H9 (cell line): Measurements from ENCODE around the gene TCERG1L. TPM values are rescaled to one million over a fixed set of nuclear protein-coding genes. Genes with fewer than 3 reads are reported as not detected.

ENCODE experiments used
- DNase-seq: peaks from one replicate; pipeline ENCODE4 v3.0.0-alpha.2; 2017
- H2AFZ ChIP-seq: one replicate; pipeline ENCODE4 v1.6.1; 2013; ENCODE audit warnings: mild to moderate bottlenecking, low read length, control low read depth, moderate library complexity
- H2AK5ac ChIP-seq: 2 replicates; pipeline ENCODE4 v1.6.1; 2013; ENCODE audit warnings: low read length, control low read depth, mixed read lengths; ENCODE audit not compliant: insufficient read length
- H2BK120ac ChIP-seq: one replicate; pipeline ENCODE4 v1.6.1; 2013; ENCODE audit warnings: low read depth, mild to moderate bottlenecking, low read length, control low read depth, inconsistent platforms; ENCODE audit not compliant: poor library complexity, severe bottlenecking
- H2BK12ac ChIP-seq: 2 replicates; pipeline ENCODE4 v1.6.1; 2013; ENCODE audit warnings: low read length, control low read depth, mixed read lengths, low read depth; ENCODE audit not compliant: insufficient read length
- H2BK15ac ChIP-seq: 2 replicates; pipeline ENCODE4 v1.6.1; 2013; ENCODE audit warnings: low read depth, low read length, control low read depth
- H2BK20ac ChIP-seq: one replicate; pipeline ENCODE4 v1.6.1; 2013; ENCODE audit warnings: low read depth, mild to moderate bottlenecking, low read length, control low read depth, inconsistent platforms; ENCODE audit not compliant: poor library complexity, severe bottlenecking
- H2BK5ac ChIP-seq: 2 replicates; pipeline ENCODE4 v1.6.1; 2013; ENCODE audit warnings: low read length, control low read depth, mixed read lengths; ENCODE audit not compliant: insufficient read length
- H3K14ac ChIP-seq: 2 replicates; pipeline ENCODE4 v1.6.1; 2013; ENCODE audit warnings: low read length, control low read depth; ENCODE audit not compliant: insufficient read depth
- H3K18ac ChIP-seq: 2 replicates; pipeline ENCODE4 v1.6.1; 2013; ENCODE audit warnings: low read depth, mild to moderate bottlenecking, mixed read lengths, low read length, control low read depth; ENCODE audit not compliant: insufficient read length
- H3K23ac ChIP-seq: 2 replicates; pipeline ENCODE4 v1.6.1; 2013; ENCODE audit warnings: low read length, control low read depth, mixed read lengths, low read depth; ENCODE audit not compliant: insufficient read length
- H3K23me2 ChIP-seq: 2 replicates; pipeline ENCODE4 v1.6.1; 2013; ENCODE audit warnings: low read depth, mild to moderate bottlenecking, mixed read lengths, low read length, control low read depth; ENCODE audit not compliant: insufficient read length, poor library complexity, severe bottlenecking
- H3K27ac ChIP-seq: 2 replicates; pipeline ENCODE4 v1.5.1; 2013; ENCODE audit warnings: low read length, control low read depth, mixed read lengths, low read depth; ENCODE audit not compliant: insufficient read length
- H3K27me3 ChIP-seq: 2 replicates; pipeline ENCODE4 v1.6.1; 2013; ENCODE audit warnings: low read length, control low read depth, inconsistent platforms; ENCODE audit not compliant: insufficient read depth
- H3K4ac ChIP-seq: 2 replicates; pipeline ENCODE4 v1.6.1; 2013; ENCODE audit warnings: low read depth, mild to moderate bottlenecking, control low read depth, inconsistent platforms, low read length, moderate library complexity
- H3K4me1 ChIP-seq: 2 replicates; pipeline ENCODE4 v1.6.1; 2013; ENCODE audit warnings: low read length, control low read depth, inconsistent platforms; ENCODE audit not compliant: insufficient read depth
- H3K4me2 ChIP-seq: 2 replicates; pipeline ENCODE4 v1.6.1; 2013; ENCODE audit warnings: low read length, control low read depth, mixed read lengths; ENCODE audit not compliant: insufficient read length, insufficient read depth
- H3K56ac ChIP-seq: 2 replicates; pipeline ENCODE4 v1.6.1; 2013; ENCODE audit warnings: low read depth, mild to moderate bottlenecking, mixed read lengths, low read length, control low read depth; ENCODE audit not compliant: insufficient read length
- H3K79me1 ChIP-seq: 2 replicates; pipeline ENCODE4 v1.6.1; 2013; ENCODE audit warnings: low read depth, mild to moderate bottlenecking, moderate library complexity, low read length, control low read depth, inconsistent platforms; ENCODE audit not compliant: insufficient read depth, poor library complexity, severe bottlenecking
- H3K79me2 ChIP-seq: 2 replicates; pipeline ENCODE4 v1.6.1; 2013; ENCODE audit warnings: low read length, control low read depth, inconsistent platforms; ENCODE audit not compliant: insufficient read depth
- H3K9ac ChIP-seq: 2 replicates; pipeline ENCODE4 v1.6.1; 2013; ENCODE audit warnings: low read length, control low read depth, mixed read lengths; ENCODE audit not compliant: insufficient read length; ENCODE audit errors: extremely low read depth
- H3K9me3 ChIP-seq: one replicate; pipeline ENCODE4 v1.6.1; 2013; ENCODE audit warnings: low read depth, low read length, inconsistent platforms; ENCODE audit not compliant: control insufficient read depth
- H3T11ph ChIP-seq: one replicate; pipeline ENCODE4 v1.6.1; 2013; ENCODE audit warnings: mild to moderate bottlenecking, low read length, control low read depth, inconsistent platforms
- H4K20me1 ChIP-seq: one replicate; pipeline ENCODE4 v1.6.1; 2013; ENCODE audit not compliant: control insufficient read depth, insufficient read length, insufficient read depth
- H4K5ac ChIP-seq: 2 replicates; pipeline ENCODE4 v1.6.1; 2013; ENCODE audit warnings: low read depth, mild to moderate bottlenecking, mixed read lengths, low read length, control low read depth; ENCODE audit not compliant: insufficient read length
- H4K8ac ChIP-seq: replicated peaks from 2 replicates; pipeline ENCODE4 v1.6.1; 2013; ENCODE audit warnings: low read length, control low read depth, mixed read lengths, low read depth; ENCODE audit not compliant: insufficient read length
- H4K91ac ChIP-seq: 2 replicates; pipeline ENCODE4 v1.6.1; 2013; ENCODE audit warnings: low read depth, mild to moderate bottlenecking, moderate library complexity, mixed read lengths, low read length, control low read depth; ENCODE audit not compliant: insufficient read length
- H3K27ac Mint-ChIP-seq, 3 experiments: 2 replicates in 2 of 3; 3 replicates in 1 of 3; pipeline ENCODE4 v1.8.0; 2020 to 2021; ENCODE audit warnings: mixed read lengths in 3 of 3, mild to moderate bottlenecking in 1 of 3, moderate library complexity in 1 of 3
- H3K27me3 Mint-ChIP-seq: 2 replicates; pipeline ENCODE4 v1.8.0; 2021; ENCODE audit warnings: low read depth, mild to moderate bottlenecking, moderate library complexity, mixed read lengths
- H3K36me3 Mint-ChIP-seq, 3 experiments: 2 replicates in 2 of 3; 3 replicates in 1 of 3; pipeline ENCODE4 v1.8.0; 2020 to 2021; ENCODE audit warnings: low read depth in 3 of 3, mixed read lengths in 3 of 3; ENCODE audit not compliant: insufficient read depth in 1 of 3
- H3K4me1 Mint-ChIP-seq, 2 experiments: 2 replicates each; pipeline ENCODE4 v1.8.0; 2020; ENCODE audit warnings: mixed read lengths in 2 of 2
- H3K4me3 Mint-ChIP-seq, 2 experiments: 2 replicates in 1 of 2; 3 replicates in 1 of 2; pipeline ENCODE4 v1.8.0; 2020 to 2021; ENCODE audit warnings: mild to moderate bottlenecking in 2 of 2, mixed read lengths in 2 of 2, moderate library complexity in 1 of 2
- H3K9me3 Mint-ChIP-seq, 2 experiments: 2 replicates in 1 of 2; 3 replicates in 1 of 2; pipeline ENCODE4 v1.8.0; 2020; ENCODE audit warnings: mild to moderate bottlenecking in 2 of 2, mixed read lengths in 2 of 2, moderate library complexity in 1 of 2
- WGBS: extraction: QIAGEN DNeasy Blood & Tissue Kit; methylation state at CpG from one replicate; pipeline ENCODE4 v1.1.7; 2013; ENCODE audit warnings: missing lambda C conversion rate, low lambda C conversion rate, mixed read lengths; ENCODE audit not compliant: insufficient read length; ENCODE audit errors: extremely low coverage; 5-methylcytosine and 5-hydroxymethylcytosine counted together
- total RNA-seq: library from RNA; stranded (reverse); gene quantifications from 2 replicates; pipeline ENCODE4 v1.2.1, GENCODE V29; 2021
- TF ChIP-seq, protein P1 (sequence below): fragments of 200-600 bp; sonication (generic); conservative IDR thresholded peaks from 3 replicates; pipeline ENCODE4 v1.8.0; 2021; ENCODE audit warnings: antibody characterized with exemption, mild to moderate bottlenecking

The TCERG1L gene
- total RNA-seq, 1 experiment from 2014 or later, result 3.3 TPM

DNA sequence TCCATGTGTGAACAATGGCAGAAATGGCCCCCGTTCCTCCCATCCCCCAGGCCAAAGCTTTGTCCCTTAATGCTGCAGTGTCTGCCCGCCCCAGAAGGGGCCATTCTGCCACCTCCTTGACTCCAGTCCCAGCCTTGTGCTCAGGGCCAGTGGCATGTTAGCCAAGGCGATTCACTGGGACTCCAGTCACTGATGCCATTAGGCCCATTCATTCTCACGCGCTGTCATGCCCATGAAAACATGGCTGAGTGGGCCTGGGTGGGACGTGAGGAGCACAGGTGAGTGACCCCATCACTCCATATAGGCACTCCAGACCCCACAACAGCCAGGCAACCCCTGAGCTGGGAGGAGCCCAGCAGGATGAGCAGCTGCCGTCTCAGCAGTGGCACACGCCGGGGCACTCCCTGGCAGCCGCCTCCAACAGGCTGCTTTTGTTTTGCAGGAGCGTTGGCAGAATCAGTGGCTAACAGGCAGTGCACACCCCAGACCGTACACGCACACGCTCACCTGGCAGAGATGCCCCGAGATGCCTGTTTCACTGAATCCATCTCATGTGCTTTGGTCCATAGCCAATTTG is 79.5 kb downstream of the TCERG1L start:
- no peak overlapping the region for H3K23ac ChIP-seq

More for the DNA sequence above, 79.5 kb downstream of the TCERG1L start:
- Histone ChIP-seq H4K91ac (no peak overlapping the region), H2BK20ac (no peak overlapping the region), H3K4ac (no peak overlapping the region), H2BK120ac (no peak overlapping the region), H3K27me3 (no peaks in the 10 kb centered on the region), H3K9ac (no peak overlapping the region), H4K5ac (no peak overlapping the region), H4K8ac (no peak overlapping the region), H2BK15ac (no peak overlapping the region), H3K79me2 (no peaks in the 10 kb centered on the region), H3K56ac (no peak overlapping the region), H3K27ac (no peak overlapping the region), H2BK12ac (no peak overlapping the region), H2AFZ (no peak overlapping the region), H2BK5ac (no peak overlapping the region), H3K23me2 (no peaks in the 10 kb centered on the region), H3K18ac (no peak overlapping the region), H2AK5ac (no peak overlapping the region), H3K4me2 (no peak overlapping the region), H3T11ph (no peak overlapping the region), H3K4me1 (no peaks in the 10 kb centered on the region; the same call in 1 of the 2 replicates), H3K9me3 (no peaks in the 10 kb centered on the region), H4K20me1 (no peaks in the 10 kb centered on the region), H3K14ac (peak overlapping the region; percentile 10; the same call in 1 of the 2 replicates), H3K79me1 (no peaks in the 10 kb centered on the region)
- no peak for DNase-seq
- H3K27ac Mint-ChIP-seq, result no peak overlapping the region
- H3K9me3 Mint-ChIP-seq, result peaks cover 7 to 11% of the 10 kb centered on the region in 2 experiments; a peak in 3 of 5 replicates
- H3K4me1 Mint-ChIP-seq, result peaks cover 15% of the 10 kb centered on the region in 2 experiments
- H3K36me3 Mint-ChIP-seq, result peaks cover 2 to 17% (median 5%) of the 10 kb centered on the region in 3 experiments; a peak in 5 of 7 replicates
- H3K27me3 Mint-ChIP-seq, result no peaks in the 10 kb centered on the region
- WGBS, result no CpG with 5 or more reads among the region's 15 CpGs
- H3K4me3 Mint-ChIP-seq, result no peak overlapping the region
- TF ChIP-seq, protein P1, sequence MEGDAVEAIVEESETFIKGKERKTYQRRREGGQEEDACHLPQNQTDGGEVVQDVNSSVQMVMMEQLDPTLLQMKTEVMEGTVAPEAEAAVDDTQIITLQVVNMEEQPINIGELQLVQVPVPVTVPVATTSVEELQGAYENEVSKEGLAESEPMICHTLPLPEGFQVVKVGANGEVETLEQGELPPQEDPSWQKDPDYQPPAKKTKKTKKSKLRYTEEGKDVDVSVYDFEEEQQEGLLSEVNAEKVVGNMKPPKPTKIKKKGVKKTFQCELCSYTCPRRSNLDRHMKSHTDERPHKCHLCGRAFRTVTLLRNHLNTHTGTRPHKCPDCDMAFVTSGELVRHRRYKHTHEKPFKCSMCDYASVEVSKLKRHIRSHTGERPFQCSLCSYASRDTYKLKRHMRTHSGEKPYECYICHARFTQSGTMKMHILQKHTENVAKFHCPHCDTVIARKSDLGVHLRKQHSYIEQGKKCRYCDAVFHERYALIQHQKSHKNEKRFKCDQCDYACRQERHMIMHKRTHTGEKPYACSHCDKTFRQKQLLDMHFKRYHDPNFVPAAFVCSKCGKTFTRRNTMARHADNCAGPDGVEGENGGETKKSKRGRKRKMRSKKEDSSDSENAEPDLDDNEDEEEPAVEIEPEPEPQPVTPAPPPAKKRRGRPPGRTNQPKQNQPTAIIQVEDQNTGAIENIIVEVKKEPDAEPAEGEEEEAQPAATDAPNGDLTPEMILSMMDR, result no peak
